ENCODE data around the gene PDZD7.

PDZD7 gene

GRCh38 chr10:101062232-101063049, 31.5 kb upstream of the PDZD7 start:
- in situ Hi-C loops (cut with HindIII; ENCODE audit: low sequenced_read_pairs), result no loop called here

- in situ Hi-C loops (cut with HindIII; ENCODE audit: low sequenced_read_pairs), result no loop called here
Observed at GRCh38 chr10:101061624-101062231, 30.8 kb upstream of the PDZD7 start, which contains the start of gene KAZALD1. TSS of gene KAZALD1 (plus strand) at chr10:101061989. CDS start at chr10:101062593, 604 bp downstream.

DNA sequence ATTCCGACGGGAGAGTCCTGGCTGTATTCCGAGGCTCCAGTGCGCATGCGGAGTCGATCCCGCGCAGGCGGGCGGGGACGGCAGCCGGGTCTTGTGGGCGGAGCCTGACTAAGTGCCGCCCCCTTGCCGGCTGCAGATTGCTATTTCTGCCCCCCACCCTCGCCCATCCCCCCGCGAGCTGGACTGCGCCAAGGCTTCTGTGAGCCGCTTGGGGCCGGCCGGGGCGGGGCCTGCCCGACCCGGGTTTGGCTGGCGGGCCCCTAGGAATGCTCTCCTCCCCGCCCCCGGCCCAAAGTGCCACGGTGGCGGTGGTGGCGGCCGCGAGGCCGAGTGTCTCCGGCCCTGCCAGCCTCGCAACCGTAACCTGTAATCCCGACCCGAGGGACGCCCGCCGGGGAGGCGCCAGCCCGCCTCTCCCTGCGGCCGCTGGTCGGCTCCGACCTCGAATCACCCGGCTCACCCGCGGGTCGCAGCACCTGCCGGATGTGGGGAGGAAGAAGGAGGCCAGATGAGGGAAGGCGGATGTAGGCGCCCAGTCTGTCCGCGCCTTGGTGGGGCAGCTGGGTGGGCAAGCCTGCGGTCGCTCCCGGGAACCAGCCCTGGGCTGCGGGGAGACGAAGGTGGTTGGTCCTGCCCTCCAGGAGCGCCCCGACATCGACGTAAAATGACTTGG, 30.2 kb upstream of the PDZD7 start:
- in situ Hi-C loops (cut with HindIII; ENCODE audit: low sequenced_read_pairs), result no loop called here

DNA sequence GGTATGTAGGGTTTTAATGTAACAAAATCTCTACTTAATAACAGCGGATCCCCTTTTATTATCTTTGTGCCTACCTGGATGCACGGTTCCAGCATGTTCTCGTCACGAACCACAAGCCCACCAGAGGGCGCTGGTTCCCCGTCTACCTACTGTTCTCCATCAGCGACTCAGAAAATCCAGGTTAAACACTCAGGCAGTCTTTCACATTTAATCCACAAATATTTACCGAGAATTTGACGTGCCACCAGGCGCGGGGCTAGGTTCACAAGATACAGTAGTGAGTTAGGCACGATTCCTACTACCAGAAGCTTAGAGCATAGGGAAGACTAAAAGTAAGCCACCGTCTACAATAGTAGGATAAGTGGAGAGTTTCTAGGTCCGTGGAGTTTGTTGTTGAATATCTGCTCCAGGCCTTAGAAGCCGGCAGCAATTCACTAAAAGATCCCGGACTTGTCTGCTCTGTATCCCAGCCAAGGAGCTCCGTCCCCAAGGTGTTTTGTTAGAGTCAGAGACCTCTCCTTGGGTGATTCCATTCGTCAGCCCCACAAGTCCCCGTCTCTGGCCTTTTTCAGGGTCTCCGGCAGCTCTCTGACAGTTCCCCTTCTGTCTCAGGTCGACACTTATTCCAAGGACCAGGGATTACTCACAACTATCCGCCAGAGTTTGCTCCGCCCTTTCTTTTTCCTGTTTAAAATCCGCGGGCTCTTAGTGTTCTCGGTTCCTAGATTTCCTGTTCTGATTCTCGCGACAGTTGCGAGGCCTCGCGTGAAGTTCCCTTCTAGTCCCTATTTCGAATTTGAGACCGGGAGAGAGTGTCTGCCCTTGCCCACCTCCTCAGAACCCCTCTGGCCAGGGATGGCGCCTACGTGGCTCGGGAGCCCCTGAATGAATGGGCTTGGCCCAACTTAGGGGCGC, 29.4 kb upstream of the PDZD7 start:
- in situ Hi-C loops (cut with HindIII; ENCODE audit: low sequenced_read_pairs), result no loop called here

DNA sequence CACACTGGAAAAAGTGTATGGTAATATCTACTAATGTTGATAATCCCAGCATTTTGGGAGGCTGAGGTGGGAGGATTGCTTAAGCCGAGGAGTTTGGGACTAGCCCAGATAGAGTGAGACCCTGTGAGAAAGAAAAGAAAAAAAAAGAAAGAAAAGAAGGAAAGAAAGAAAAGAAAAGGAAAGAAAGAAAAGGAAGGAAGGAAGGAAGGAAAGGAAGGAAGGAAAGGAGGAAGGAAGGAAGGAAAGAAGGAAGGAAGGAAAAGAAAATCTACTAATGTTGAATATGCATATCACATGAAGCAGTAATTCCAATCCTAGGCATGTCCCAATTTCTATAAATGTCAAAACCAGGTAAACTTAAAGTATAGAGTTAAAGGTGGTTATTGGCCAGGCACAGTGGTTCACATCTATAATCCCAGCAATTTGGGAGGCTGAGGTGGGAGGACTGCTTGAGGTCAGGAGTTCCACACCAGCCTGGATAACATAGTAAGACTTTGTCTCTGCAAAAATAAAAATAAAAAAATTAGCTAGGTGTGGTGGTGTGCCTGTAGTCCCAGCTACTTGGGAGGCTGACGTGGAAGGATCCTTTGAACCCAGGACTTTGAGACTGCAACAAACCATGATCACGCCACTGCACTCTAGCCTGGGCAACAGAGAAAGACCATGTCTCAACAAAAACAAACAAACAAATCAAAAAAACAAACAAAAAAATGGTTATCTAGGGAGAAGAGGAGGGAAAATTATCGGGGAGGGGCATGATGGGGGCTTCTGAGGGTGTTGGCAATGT, 25.6 kb upstream of the PDZD7 start:
- in situ Hi-C loops (cut with HindIII; ENCODE audit: low sequenced_read_pairs), result no loop called here

DNA sequence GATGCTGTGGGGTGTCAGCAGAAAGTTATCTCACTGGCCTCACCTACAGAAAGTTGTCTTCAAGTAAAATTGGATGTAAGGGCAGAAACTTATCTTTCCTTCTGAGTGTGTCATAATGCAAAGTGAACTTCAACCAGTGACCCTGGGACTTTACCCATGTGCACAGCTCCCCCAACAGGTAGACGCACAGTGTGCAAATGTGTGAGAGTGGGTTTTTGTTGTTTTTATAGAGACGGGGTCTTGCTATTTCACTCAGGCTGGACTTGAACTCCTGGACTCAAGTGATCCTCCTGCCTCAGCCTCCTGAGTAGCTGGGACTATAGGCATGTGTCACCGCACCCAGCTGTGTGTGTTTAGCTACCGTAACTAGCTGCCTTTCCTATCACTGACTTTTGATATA, 24.5 kb upstream of the PDZD7 start:
- in situ Hi-C loops (cut with HindIII; ENCODE audit: low sequenced_read_pairs), result no loop called here

DNA sequence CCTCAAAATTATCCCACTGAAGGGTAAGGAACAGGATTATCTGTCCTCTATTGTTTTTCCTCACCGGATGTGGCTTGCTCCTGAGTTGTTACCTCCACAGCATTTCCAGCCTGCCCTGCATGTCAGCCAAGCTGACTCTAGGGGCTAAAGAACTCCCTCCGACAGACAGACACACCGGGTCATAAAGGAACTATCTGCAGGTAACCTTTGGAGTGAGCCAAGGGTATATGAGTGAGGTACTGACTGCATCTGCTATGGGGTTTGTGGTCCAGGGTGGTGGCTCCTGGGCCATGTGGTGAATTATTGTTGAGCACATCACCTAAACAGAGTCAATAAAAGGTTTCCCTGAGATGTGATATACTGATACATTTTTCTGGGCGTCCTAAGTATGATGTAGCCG, 23.9 kb upstream of the PDZD7 start:
- in situ Hi-C loops (cut with HindIII; ENCODE audit: low sequenced_read_pairs), result no loop called here

DNA sequence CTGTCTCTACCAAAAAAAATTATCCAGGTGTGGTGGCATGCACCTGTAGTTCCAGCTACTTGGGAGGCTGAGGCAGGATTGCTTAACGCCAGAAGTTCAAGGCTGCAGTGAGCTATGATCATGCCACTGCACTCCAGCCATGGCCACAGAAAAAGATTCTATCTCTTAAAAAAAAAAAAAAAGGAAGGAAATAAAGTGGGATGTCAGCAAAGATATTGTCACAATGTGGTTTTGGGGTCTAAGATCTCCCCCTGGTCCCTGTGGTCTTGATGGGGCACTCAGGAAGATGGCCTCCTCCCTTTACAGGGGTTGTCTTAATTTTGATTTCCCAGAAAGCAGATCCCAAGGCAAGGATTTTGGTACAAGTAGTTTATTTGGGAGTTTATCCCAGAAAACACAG, 23.4 kb upstream of the PDZD7 start:
- in situ Hi-C loops (cut with HindIII; ENCODE audit: low sequenced_read_pairs), result no loop called here

DNA sequence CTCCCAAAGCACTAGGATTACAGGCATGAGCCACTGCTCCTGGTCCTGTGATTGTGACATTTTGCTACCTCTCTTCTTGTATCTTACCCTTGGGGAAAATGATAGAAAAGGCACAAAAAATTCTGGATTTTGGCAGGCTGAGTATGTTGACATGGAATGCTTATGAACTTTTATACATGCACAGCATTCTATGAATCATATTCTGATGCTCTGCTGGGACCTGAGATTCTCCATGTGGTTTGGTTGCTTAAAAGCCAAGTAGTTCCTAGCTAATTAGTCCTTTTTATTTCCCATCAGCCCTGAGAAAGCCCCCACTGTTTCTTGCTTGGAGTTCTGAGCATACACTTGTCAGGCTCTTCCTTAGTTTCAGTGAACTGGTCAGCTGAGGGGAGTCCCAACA, 22.6 kb upstream of the PDZD7 start:
- in situ Hi-C loops (cut with HindIII; ENCODE audit: low sequenced_read_pairs), result no loop called here

- in situ Hi-C loops (cut with HindIII; ENCODE audit: low sequenced_read_pairs), result no loop called here
Observed at GRCh38 chr10:101052285-101052684, 21.4 kb upstream of the PDZD7 start.

DNA sequence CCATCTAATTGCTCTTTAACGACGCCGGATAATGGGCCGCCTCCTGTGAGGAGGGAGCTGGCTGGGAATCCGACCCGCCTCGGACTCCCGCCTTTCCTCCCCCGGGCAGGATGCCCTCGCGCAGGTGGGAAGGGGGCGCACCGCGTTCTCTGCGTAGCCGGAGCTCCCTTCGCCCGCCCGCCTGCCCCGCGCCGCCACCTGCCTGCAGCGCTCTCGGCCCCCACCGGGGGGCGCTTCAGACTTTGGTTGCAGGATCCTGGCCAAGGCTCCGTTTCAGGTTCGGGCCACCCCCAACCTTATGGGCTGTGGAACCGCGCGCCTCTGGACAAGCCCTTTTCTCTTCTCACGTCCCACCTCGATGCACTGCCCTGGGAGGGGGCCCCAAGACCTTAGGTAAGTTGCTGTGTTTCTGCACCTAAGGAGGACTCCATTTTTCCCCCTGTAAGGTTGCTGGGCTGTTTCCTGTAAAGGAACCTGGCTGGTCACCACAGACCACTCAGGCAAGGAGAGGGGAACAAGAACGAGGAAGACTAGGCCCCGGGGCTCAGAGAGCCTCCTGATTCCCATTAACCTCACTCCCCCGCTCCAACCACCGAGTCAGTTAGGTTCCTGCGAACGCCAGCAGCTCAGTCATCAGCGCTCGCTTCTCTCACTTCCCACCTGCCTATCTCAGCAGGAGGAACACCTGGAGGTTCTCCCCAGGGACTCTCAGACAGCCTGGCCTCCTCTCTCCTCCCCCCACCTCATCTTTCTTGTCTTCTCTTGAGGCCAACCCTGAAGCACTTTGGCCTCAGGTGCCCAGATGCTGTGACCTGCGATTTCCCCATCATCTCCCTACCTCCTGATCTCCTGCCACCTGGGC, 19.5 kb upstream of the PDZD7 start:
- in situ Hi-C loops (cut with HindIII; ENCODE audit: low sequenced_read_pairs), result no loop called here

DNA sequence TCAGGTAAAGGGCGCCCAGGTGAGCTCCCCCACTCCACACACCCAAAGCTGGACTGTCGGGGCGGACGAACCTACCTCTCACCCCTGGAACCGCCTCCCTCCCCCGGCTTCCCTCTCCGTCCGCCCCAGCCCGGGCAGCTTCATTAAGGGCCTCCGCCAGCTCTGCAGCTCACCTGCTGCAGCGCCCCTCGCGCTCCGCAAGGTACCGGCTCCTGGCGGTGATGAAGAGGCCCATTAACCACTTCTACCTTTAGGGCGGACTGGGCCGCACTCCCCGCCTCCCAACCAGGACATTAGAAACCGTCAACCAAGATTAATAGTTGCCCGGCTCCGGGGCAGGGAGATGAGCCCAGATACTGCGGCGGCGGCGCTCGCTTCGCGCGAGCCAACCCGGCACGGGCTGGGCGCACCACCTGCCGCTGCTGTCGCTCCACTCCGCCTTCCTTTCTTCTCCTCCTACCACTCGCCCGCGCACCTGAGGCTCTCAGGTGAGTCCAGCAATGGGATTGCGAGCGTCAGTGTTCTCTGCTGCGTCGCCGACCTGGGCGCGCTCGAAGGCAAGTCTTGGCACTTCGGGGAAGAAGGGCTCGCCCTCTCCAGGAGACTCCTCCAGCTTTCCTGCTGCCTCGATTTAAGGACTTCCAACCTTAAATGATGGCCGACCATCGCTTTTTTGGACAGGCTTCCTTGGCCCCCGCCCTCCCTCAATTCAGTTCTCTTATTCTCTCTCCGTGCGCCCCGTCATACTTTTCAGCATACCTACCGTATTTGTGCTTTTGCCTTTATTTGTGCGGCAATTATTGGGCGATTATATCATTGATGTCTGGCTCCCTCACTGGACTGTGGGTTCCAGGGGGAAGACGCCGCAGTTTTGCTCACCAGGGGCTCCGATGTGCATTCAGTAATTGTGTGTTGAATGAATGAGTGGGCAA, 17.3 kb upstream of the PDZD7 start:
- in situ Hi-C loops (cut with HindIII; ENCODE audit: low sequenced_read_pairs), result no loop called here

GRCh38 chr10:101047268-101047667, 16.3 kb upstream of the PDZD7 start:
- in situ Hi-C loops (cut with HindIII; ENCODE audit: low sequenced_read_pairs), result no loop called here

- in situ Hi-C loops (cut with HindIII; ENCODE audit: low sequenced_read_pairs), result no loop called here
Observed at GRCh38 chr10:101046332-101047238, 15.7 kb upstream of the PDZD7 start.

DNA sequence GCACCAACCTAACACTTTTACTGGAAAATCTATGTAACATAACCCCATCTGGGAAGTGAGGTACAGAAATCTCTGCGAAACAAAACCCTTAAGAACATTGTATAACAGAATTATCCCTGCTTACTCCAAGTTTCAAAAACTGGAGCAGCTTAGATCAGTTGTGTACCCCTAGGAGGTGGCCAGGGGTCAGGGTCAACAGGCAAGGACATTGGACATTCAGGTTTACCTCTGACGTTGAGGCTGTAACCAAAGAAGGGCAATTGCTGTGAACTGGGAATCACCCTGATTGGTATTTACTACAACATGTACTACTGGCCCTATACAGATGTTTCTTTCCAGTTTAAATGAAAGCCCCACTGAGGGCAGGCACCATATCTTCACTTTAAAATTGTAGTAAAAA, 13.2 kb upstream of the PDZD7 start:
- in situ Hi-C loops (cut with HindIII; ENCODE audit: low sequenced_read_pairs), result no loop called here

DNA sequence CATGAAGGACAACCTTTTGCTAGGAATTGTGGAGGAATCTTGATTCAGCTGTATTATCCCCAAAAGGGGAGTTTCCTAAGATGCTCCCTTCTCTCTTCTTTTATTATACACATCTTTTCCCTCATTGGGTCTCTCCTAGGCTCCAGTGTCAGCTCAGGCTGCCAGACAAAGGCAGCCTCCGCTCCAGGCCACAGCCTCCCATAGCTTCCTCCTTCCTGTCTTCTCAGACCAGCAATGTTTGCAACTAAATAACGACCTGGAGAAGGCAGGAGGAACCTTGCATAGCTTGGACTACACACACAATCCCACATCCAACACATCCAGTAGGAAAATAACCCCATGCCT, 12.4 kb upstream of the PDZD7 start:
- in situ Hi-C loops (cut with HindIII; ENCODE audit: low sequenced_read_pairs), result no loop called here

DNA sequence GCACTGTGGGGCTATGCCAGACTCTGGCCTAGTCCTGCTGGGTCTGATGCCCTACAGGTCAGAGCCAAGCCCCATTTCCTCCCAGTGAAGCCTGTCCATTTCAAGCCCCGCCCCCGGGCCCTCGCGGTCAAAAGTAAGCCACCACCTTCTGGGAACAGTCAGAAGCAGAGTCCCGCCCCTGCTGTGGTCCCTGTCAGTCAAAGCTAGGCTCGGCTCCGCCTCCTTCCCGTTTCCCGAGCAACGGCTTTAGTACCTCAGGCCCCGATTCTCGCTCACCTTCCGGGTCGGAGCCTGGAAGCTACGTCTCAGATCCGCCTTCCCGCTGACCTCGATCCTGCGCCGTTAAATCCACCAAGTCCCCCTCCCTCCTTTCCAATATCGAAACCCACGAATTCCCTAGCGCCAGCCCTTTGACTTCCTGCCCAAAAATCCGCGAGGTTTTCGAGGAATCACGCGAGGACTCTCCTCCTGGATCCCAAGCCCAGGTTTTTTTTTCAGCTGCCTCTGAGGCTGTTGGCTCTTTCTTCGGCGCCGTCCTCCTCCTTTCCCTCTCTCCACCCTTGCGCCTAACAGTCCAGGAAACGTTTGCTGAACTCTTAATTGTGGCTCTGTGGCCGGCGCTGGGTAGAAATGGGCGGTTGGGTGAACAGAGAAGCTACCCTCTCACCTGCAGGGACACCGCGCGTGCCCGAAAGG, 11.9 kb upstream of the PDZD7 start:
- in situ Hi-C loops (cut with HindIII; ENCODE audit: low sequenced_read_pairs), result no loop called here

Measured in endothelial cell of hepatic sinusoid (primary cell).